Measurements from ENCODE around the gene IFIT2. TPM values are rescaled to one million over a fixed set of nuclear protein-coding genes. Genes with fewer than 3 reads are reported as not detected.

IFIT2 gene
- total RNA-seq, 3 donors from 2014 or later: 2.6 to 6.6 (median 3.5) TPM

DNA sequence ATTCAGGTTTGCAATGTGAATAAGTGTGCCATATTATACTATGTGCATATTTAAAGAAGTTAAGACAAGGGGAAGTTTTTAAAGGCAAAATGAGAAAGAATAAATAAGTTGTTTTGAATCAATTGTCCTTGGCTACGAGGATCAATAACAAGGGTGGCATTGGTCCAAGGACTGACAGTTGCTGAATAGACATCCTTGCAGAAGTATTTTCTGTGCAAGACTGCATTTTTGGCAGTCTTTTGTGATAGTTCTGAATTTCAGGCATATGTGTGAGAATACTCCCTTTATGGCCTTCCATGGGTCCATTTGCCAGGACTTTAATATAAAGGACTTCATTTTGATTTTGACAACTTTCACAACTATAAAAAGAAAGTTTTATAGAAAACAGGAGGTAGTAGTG lies 44.9 kb upstream of the IFIT2 start:
- intact Hi-C loops (cut with DNase I; ENCODE audit: low total_unique reads): no loop called here
- Histone ChIP-seq H3K4me3 (no peak overlapping the region), H3K9me3 (no peaks in the 10 kb centered on the region), H3K4me1 (no peaks in the 10 kb centered on the region), H3K36me3 (no peaks in the 10 kb centered on the region), H3K27me3 (no peaks in the 10 kb centered on the region), H3K27ac (no peak overlapping the region)
- TF ChIP-seq POLR2A (IDR thresholded peaks at IDR 0.05) (no peak), POLR2AphosphoS5 (IDR thresholded peaks at IDR 0.05) (no peak), CTCF (IDR thresholded peaks at IDR 0.05) (no peak)
- DNase-seq (ENCODE audit: low spot score in 2 of 2): no peak

- no peak for DNase-seq (ENCODE audit: low spot score in 2 of 2)
- Histone ChIP-seq H3K9me3 (no peaks in the 10 kb centered on the region), H3K27ac (no peak overlapping the region), H3K4me3 (no peak overlapping the region), H3K36me3 (no peaks in the 10 kb centered on the region), H3K4me1 (no peaks in the 10 kb centered on the region), H3K27me3 (no peaks in the 10 kb centered on the region)
- intact Hi-C loops (cut with DNase I; ENCODE audit: low total_unique reads): no loop called here
- TF ChIP-seq POLR2AphosphoS5 (IDR thresholded peaks at IDR 0.05): no peak
- TF ChIP-seq POLR2A (IDR thresholded peaks at IDR 0.05): no peak
- TF ChIP-seq CTCF (IDR thresholded peaks at IDR 0.05): no peak
Measured at GRCh38 chr10:89257581-89257980, 44.3 kb upstream of the IFIT2 start.

DNA sequence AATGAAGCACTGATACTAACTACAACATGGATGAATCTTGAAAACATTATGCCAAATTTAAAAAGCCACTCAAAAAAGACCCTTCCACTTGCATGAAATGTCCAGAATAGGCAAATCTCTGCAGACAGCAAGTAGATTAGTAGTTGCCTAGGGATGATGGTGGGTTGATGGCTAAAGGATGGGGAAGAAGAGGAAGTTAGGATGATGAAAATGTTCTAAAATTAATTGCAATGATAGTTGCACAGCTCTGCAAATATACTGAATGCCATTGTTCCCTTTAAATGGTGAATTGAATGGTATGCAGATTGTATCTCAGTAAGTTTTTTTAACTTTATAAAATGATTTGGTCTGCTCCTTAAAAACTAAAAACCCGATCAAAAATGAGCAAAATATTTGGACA lies 43.0 kb upstream of the IFIT2 start:
- no peak overlapping the region for H3K4me3 ChIP-seq
- no peaks in the 10 kb centered on the region for H3K27me3 ChIP-seq
- TF ChIP-seq CTCF (IDR thresholded peaks at IDR 0.05): no peak
- no peaks in the 10 kb centered on the region for H3K4me1 ChIP-seq
- no peak for DNase-seq (ENCODE audit: low spot score in 2 of 2)
- intact Hi-C loops (cut with DNase I; ENCODE audit: low total_unique reads): no loop called here
- no peaks in the 10 kb centered on the region for H3K9me3 ChIP-seq
- no peak overlapping the region for H3K27ac ChIP-seq
- no peaks in the 10 kb centered on the region for H3K36me3 ChIP-seq

GRCh38 chr10:89262086-89263051 lies 39.5 kb upstream of the IFIT2 start:
- TF ChIP-seq CTCF (IDR thresholded peaks at IDR 0.05) (no peak), POLR2AphosphoS5 (IDR thresholded peaks at IDR 0.05) (no peak), POLR2A (IDR thresholded peaks at IDR 0.05) (no peak)

DNA sequence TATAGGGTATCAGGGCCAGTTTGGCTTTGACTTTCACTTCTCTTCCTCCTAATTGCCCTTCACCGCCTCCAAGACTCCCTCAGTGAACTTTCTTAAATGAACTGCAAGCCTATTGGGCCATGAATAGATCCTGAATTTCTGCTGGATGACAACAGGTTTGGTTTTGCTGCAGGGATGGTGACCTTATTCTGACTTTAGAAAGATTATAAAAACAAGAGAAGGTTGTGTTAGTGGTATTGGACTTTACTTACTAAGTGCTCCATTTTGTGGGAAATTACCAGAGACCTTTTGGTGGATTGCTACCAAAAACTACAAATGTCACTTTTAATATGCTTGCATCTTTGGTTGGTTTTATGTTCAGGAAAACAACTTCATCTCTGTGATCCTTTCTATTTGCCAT lies 38.8 kb upstream of the IFIT2 start:
- H3K4me1 ChIP-seq: no peaks in the 10 kb centered on the region
- H3K9me3 ChIP-seq: no peaks in the 10 kb centered on the region
- H3K4me3 ChIP-seq: no peak overlapping the region
- H3K27me3 ChIP-seq: no peaks in the 10 kb centered on the region
- H3K27ac ChIP-seq: no peak overlapping the region
- DNase-seq (ENCODE audit: low spot score in 2 of 2): no peak
- H3K36me3 ChIP-seq: no peaks in the 10 kb centered on the region
- intact Hi-C loops (cut with DNase I; ENCODE audit: low total_unique reads): no loop called here
- TF ChIP-seq POLR2AphosphoS5 (IDR thresholded peaks at IDR 0.05): no peak
- TF ChIP-seq CTCF (IDR thresholded peaks at IDR 0.05): no peak
- TF ChIP-seq POLR2A (IDR thresholded peaks at IDR 0.05): no peak

More at GRCh38 chr10:89262086-89263051, 39.5 kb upstream of the IFIT2 start:
- DNase-seq (ENCODE audit: low spot score in 2 of 2): no peak
- Histone ChIP-seq H3K27me3 (no peaks in the 10 kb centered on the region), H3K36me3 (no peaks in the 10 kb centered on the region), H3K4me3 (no peak overlapping the region), H3K9me3 (no peaks in the 10 kb centered on the region), H3K4me1 (no peaks in the 10 kb centered on the region), H3K27ac (no peak overlapping the region)
- intact Hi-C loops (cut with DNase I; ENCODE audit: low total_unique reads): no loop called here

Measured in breast epithelium (tissue), 4 donors.